ENCODE results near the gene RIMS1.

GRCh38 chr6:72412709-72413044, 526.3 kb downstream of the RIMS1 start:
- TF ChIP-seq, protein P1, sequence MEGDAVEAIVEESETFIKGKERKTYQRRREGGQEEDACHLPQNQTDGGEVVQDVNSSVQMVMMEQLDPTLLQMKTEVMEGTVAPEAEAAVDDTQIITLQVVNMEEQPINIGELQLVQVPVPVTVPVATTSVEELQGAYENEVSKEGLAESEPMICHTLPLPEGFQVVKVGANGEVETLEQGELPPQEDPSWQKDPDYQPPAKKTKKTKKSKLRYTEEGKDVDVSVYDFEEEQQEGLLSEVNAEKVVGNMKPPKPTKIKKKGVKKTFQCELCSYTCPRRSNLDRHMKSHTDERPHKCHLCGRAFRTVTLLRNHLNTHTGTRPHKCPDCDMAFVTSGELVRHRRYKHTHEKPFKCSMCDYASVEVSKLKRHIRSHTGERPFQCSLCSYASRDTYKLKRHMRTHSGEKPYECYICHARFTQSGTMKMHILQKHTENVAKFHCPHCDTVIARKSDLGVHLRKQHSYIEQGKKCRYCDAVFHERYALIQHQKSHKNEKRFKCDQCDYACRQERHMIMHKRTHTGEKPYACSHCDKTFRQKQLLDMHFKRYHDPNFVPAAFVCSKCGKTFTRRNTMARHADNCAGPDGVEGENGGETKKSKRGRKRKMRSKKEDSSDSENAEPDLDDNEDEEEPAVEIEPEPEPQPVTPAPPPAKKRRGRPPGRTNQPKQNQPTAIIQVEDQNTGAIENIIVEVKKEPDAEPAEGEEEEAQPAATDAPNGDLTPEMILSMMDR (IDR thresholded peaks at IDR 0.05; ENCODE audit: low read depth, low read length), result no peak
- TF ChIP-seq EZH2phosphoT487 (IDR thresholded peaks at IDR 0.05; ENCODE audit: low read depth), result no peak

All from OCI-LY3 (cell line).